K562 (cell line): Measurements from ENCODE around the gene GINS2.

Source experiments
- BHLHE40 ChIP-seq: IDR thresholded peaks from 2 replicates; pipeline ENCODE4 v1.6.1; 2011; ENCODE audit warnings: low read length, improper control_type of control experiment
- EZH2 ChIP-seq: IDR thresholded peaks from 2 replicates; pipeline ENCODE4 v1.6.1; 2012; ENCODE audit warnings: low read depth, mild to moderate bottlenecking, inconsistent platforms, low read length, borderline replicate concordance
- GABPA ChIP-seq: fragments of 200-800 bp; sonication (Bioruptor generic); conservative IDR thresholded peaks from 2 replicates; pipeline ENCODE4 v1.6.1; 2016; ENCODE audit warnings: low read depth, missing genetic modification characterization, missing compliant biosample characterization
- KHSRP ChIP-seq: fragments of 450-650 bp; IDR thresholded peaks from 2 replicates; pipeline ENCODE4 v1.6.1; 2017
- KLF16 ChIP-seq: IDR thresholded peaks from 2 replicates; pipeline ENCODE4 v1.6.1; 2016; ENCODE audit warnings: antibody characterized with exemption
- POLR2B ChIP-seq: fragments of 450-650 bp; IDR thresholded peaks from 2 replicates; pipeline ENCODE4 v1.6.1; 2018; ENCODE audit warnings: low read depth; ENCODE audit not compliant: partially characterized antibody
- TAF1 ChIP-seq: IDR thresholded peaks from 2 replicates; pipeline ENCODE4 v1.6.1; 2011; ENCODE audit warnings: mild to moderate bottlenecking, low read length, moderate library complexity; ENCODE audit not compliant: insufficient read depth, control insufficient read depth, severe bottlenecking; ENCODE audit errors: extremely low read depth
- ZNF77 ChIP-seq: fragments of 250-450 bp; sonication (Bioruptor Pico); IDR thresholded peaks from 2 replicates; pipeline ENCODE4 v1.5.0; 2020
- TF ChIP-seq, protein P1 (sequence below), 3 experiments: IDR thresholded peaks in 2 of 3; conservative IDR thresholded peaks in 1 of 3; 2 replicates each; pipeline ENCODE4 v1.5.1; 2011 to 2012; ENCODE audit warnings: low read length in 3 of 3, mild to moderate bottlenecking in 3 of 3, control low read depth in 2 of 3, improper control_type of control experiment in 1 of 3, inconsistent platforms in 1 of 3, low read depth in 1 of 3, mixed read lengths in 1 of 3, moderate library complexity in 1 of 3; ENCODE audit not compliant: insufficient read depth in 2 of 3

DNA sequence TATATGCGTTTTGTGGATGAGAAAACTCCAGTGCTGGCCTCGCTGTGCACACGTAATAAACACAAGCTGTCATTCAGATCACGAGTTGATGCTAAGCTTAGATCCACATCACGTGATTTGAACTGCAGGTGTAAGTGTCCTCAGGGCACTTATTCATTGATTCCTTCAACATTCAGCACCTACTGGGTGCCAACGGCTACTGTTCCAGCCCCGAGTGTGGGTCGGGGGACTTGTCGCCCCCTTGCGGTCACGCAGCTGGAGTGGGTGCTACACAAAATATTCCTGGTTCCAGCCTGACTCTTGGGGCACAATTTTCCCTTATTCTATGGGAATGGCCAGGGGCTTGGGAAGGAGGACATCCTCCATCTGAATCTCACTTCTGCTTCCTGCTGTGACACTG, 29.9 kb upstream of the GINS2 start:
- TF ChIP-seq GABPA (tag) = no peak
- no peak for TF ChIP-seq TAF1
- TF ChIP-seq, protein P1, sequence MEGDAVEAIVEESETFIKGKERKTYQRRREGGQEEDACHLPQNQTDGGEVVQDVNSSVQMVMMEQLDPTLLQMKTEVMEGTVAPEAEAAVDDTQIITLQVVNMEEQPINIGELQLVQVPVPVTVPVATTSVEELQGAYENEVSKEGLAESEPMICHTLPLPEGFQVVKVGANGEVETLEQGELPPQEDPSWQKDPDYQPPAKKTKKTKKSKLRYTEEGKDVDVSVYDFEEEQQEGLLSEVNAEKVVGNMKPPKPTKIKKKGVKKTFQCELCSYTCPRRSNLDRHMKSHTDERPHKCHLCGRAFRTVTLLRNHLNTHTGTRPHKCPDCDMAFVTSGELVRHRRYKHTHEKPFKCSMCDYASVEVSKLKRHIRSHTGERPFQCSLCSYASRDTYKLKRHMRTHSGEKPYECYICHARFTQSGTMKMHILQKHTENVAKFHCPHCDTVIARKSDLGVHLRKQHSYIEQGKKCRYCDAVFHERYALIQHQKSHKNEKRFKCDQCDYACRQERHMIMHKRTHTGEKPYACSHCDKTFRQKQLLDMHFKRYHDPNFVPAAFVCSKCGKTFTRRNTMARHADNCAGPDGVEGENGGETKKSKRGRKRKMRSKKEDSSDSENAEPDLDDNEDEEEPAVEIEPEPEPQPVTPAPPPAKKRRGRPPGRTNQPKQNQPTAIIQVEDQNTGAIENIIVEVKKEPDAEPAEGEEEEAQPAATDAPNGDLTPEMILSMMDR (IDR thresholded peaks at IDR 0.05 in 2 of 3, conservative IDR thresholded peaks at IDR 0.05 in 1 of 3; ENCODE audit: insufficient read depth in 2 of 3, low read depth in 1 of 3, low read length in 3 of 3) = peak; percentile 75 to 90 (median 86)
- TF ChIP-seq ZNF77 (CRISPR knock-in tag) = no peak
- TF ChIP-seq BHLHE40 = no peak
- no peak for TF ChIP-seq EZH2
- no peak for TF ChIP-seq POLR2B
- no peak for TF ChIP-seq KHSRP
- no peak for TF ChIP-seq KLF16
